GM23248 (cell line): ENCODE results near the gene SH3RF2.

Source experiments
- EZH2 ChIP-seq: fragments of 200-600 bp; sonication (generic); IDR thresholded peaks from 2 replicates; pipeline ENCODE4 v1.6.1; 2018; ENCODE audit warnings: antibody characterized with exemption, mild to moderate bottlenecking; ENCODE audit not compliant: insufficient read depth, poor library complexity, severe bottlenecking
- EZH2phosphoT487 ChIP-seq: fragments of 200-600 bp; sonication (generic); IDR thresholded peaks from 2 replicates; pipeline ENCODE4 v1.6.1; 2018; ENCODE audit warnings: antibody characterized with exemption, moderate library complexity, mild to moderate bottlenecking, low read depth; ENCODE audit not compliant: insufficient read depth

GRCh38 chr5:145968970-145969713, 32.8 kb downstream of the SH3RF2 start:
- TF ChIP-seq EZH2: no peak
- TF ChIP-seq EZH2phosphoT487: no peak
